Non-pigmented ciliary epithelial cell (primary cell): ENCODE data around the gene STK4.

Experiments used
- DNase-seq: peaks from one replicate; pipeline ENCODE4 v3.0.0-alpha.2; 2010; ENCODE audit warnings: low read depth

STK4 gene

DNA sequence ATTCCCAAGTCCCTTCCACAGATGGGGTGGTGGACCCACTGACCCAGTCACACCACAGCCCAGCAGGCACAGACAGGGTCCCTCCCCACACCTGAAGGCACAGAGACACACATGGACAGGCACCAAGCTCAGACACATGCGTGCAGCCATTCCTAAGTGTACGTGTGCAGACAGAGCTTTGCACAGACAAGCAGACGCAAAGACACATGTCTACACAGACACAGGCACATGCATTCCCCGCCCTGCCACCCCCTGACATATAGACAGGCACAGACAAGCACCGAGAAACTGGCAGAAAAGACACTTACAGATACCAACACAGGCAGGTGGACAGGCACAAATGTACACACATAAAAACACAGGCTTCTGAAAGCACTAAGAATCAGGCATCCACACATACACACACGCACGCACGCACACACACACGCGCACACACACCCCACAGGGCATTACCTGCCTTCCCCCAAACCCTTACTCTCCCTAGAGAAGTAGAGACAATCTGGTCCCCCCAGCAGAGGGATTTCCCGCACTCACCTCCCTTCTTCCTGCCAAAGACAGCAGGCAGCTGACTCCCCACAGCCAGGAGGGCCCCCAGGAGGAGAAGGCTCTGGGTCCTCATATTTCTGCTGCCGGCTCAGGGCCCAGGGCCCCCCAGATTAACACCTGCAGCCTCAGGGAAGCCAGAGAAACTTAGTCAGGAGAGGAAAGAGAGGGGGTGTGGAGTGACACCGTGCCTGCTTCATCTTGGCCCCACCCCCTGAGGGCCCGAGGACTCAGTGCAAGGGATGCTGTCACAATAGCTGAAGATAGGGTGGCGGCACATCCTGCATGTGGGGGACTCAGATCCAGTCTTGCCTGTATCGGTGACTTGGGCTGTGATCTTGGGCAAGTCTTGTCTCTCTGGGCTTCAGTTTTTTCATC is 148.4 kb downstream of the STK4 start, which contains the start of gene WFDC5:
WFDC5 (minus strand) TSS at position 710 of the 921 bp plus-strand sequence; CDS start at position 619, 91 bp downstream.
- DNase-seq, result no peak

- no peak for DNase-seq
Measured at GRCh38 chr20:45115386-45115774, 149.1 kb downstream of the STK4 start.

GRCh38 chr20:45115829-45116228 is 149.5 kb downstream of the STK4 start:
- no peak for DNase-seq

GRCh38 chr20:45117581-45117980 is 151.3 kb downstream of the STK4 start:
- no peak for DNase-seq

DNA sequence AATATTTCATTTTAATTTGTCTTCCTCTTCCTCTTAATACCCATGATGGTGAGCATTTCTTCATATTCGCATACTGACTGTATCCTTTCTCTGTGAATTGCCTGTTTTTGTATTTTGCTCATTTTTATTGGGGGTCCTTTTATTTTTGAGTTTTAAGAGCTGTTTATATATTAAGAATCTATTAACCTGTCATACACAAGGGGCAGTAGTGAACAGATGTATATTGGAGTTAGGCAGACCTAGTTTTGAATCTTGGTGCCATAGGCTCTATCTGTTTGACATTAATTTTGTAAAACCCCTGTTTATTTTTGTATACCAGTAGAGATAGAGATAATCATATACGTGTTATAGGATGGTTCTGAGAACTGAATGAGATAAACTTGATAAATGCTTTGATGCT is 151.7 kb downstream of the STK4 start:
- no peak for DNase-seq

GRCh38 chr20:45119556-45120266 is 153.4 kb downstream of the STK4 start:
- DNase-seq, result no peak

DNA sequence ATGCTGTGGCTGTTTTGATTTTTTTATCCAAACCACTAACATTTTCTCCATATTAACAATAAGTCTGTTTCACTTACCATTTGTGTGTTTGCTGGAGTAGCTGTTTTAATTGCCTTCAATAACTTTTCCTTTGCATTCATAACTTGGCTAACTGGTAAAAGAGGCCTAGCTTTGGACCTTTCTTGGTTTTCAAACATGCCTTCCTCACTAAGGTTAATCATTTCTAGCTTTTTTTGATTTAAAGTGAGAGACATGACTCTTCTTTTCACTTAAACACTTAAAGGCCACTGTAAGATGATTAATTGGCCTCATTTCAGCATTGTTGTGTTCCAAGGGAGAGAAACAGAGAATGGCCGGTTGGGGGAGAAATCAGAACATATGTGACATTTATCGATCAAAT is 155.1 kb downstream of the STK4 start:
- no peak for DNase-seq

DNA sequence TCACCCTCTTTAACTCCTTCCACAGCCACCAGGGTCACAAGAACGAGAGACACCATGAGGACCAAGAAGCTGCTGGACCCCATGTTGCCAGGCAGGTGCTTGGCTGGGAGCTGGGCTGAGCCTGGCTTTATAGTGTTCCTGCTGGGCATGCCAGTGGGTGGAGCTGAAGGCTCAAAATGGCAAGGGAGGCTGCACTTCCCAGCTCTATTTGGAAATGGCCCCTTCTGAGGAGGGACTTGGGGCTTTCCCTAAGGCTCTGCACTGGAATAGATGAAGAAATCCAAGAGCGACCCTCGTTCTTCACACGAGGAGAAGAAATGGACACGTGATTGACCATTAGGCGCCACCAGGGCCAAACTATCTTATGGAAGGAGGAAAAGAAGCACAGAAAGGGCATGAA is 158.1 kb downstream of the STK4 start, which contains the start of gene WFDC12:
WFDC12 (minus strand) TSS at position 101 of the 400 bp plus-strand sequence; CDS start at position 83, 18 bp downstream.
- no peak for DNase-seq

DNA sequence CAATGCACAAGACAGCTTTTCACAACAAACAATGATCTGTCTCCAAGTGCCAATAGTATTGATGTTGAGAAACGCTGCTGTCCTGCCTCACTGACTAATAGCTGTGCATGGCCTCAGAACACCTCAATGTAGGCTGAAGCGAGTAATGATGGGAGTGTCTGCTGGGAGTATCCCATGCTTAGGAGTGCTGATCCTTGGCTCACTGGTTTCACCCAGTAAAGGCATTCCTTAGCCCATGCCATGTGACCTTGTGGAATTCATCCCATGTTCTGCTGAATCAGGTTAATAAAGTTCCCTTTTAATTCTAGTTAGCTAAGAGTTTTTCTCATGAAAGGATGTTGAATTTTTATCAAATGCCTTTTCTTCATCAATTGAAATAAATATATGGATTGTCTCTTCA is 161.8 kb downstream of the STK4 start:
- no peak for DNase-seq
